Neural cell (in vitro differentiated cells): ENCODE data around the gene KCTD10. TPM values are rescaled to one million over a fixed set of nuclear protein-coding genes. Genes with fewer than 3 reads are reported as not detected.

ENCODE experiments used
- H2AFZ ChIP-seq: fragments of 200-600, 300-800 bp; sonication (generic), shearing (Covaris generic); 2 replicates; pipeline ENCODE4 v1.6.0; 2014; ENCODE audit warnings: low read depth, mild to moderate bottlenecking, antibody characterized with exemption, low read length, moderate library complexity
- H3F3A ChIP-seq: fragments of 200-600 bp; shearing (Covaris generic); 2 replicates; pipeline ENCODE4 v1.6.1; 2016; ENCODE audit warnings: mild to moderate bottlenecking, moderate library complexity, mixed read lengths, antibody characterized with exemption, low read length; ENCODE audit not compliant: insufficient read depth, poor library complexity, severe bottlenecking
- H3K27ac ChIP-seq: fragments of 200-600, 300-800 bp; sonication (generic), shearing (Covaris generic); 2 replicates; pipeline ENCODE4 v1.5.1; 2014; ENCODE audit warnings: mild to moderate bottlenecking, low read length, moderate library complexity
- H3K27me3 ChIP-seq: fragments of 300-800, 200-600 bp; sonication (generic), shearing (Covaris generic); 2 replicates; pipeline ENCODE4 v1.6.0; 2014; ENCODE audit warnings: mild to moderate bottlenecking, low read depth, low read length, moderate library complexity; ENCODE audit not compliant: insufficient read depth
- H3K36me3 ChIP-seq: fragments of 300-800, 200-600 bp; sonication (generic), shearing (Covaris generic); 2 replicates; pipeline ENCODE4 v1.5.1; 2014; ENCODE audit warnings: mild to moderate bottlenecking, antibody characterized with exemption, low read length, moderate library complexity; ENCODE audit not compliant: insufficient read depth
- H3K4me2 ChIP-seq: fragments of 300-800, 200-600 bp; sonication (generic), shearing (Covaris generic); 2 replicates; pipeline ENCODE4 v1.6.0; 2014; ENCODE audit warnings: mild to moderate bottlenecking, low read length
- H3K4me3 ChIP-seq: fragments of 300-800, 200-600 bp; sonication (generic), shearing (Covaris generic); 2 replicates; pipeline ENCODE4 v1.5.1; 2014; ENCODE audit warnings: mild to moderate bottlenecking, low read length, moderate library complexity
- H3K79me2 ChIP-seq: fragments of 200-600 bp; shearing (Covaris generic); replicated peaks from 2 replicates; pipeline ENCODE4 v1.6.0; 2014; ENCODE audit warnings: mild to moderate bottlenecking, low read length, moderate library complexity; ENCODE audit not compliant: insufficient read depth
- H3K9ac ChIP-seq: fragments of 300-800, 200-600 bp; sonication (generic), shearing (Covaris generic); 2 replicates; pipeline ENCODE4 v1.6.1; 2016; ENCODE audit warnings: mild to moderate bottlenecking, low read length, mixed read lengths
- H3K9me2 ChIP-seq: fragments of 200-600 bp; shearing (Covaris generic); 2 replicates; pipeline ENCODE4 v1.6.1; 2016; ENCODE audit warnings: mild to moderate bottlenecking, low read length, mixed read lengths; ENCODE audit not compliant: insufficient read depth
- H3K9me3 ChIP-seq: fragments of 200-600, 300-800 bp; sonication (generic), shearing (Covaris generic); 2 replicates; pipeline ENCODE4 v1.6.1; 2016; ENCODE audit warnings: mild to moderate bottlenecking, mixed run types, low read length, moderate library complexity, mixed read lengths
- H4K20me1 ChIP-seq: fragments of 200-600 bp; shearing (Covaris generic); 2 replicates; pipeline ENCODE4 v1.6.1; 2016; ENCODE audit warnings: mild to moderate bottlenecking, mixed run types; ENCODE audit not compliant: insufficient read depth
- CTCF ChIP-seq: fragments of 450-650 bp; IDR thresholded peaks from 2 replicates; pipeline ENCODE4 v1.5.1; 2014; ENCODE audit warnings: antibody characterized with exemption, mild to moderate bottlenecking, moderate library complexity; ENCODE audit not compliant: poor library complexity, severe bottlenecking
- EP300 ChIP-seq: fragments of 450-650 bp; conservative IDR thresholded peaks from 2 replicates; pipeline ENCODE4 v1.6.1; 2014; ENCODE audit warnings: antibody characterized with exemption, mild to moderate bottlenecking, moderate library complexity; ENCODE audit not compliant: poor library complexity, severe bottlenecking
- EZH2 ChIP-seq: fragments of 200-600, 300-800 bp; shearing (Covaris generic), sonication (generic); IDR thresholded peaks from 2 replicates; pipeline ENCODE4 v1.6.1; 2014; ENCODE audit warnings: antibody characterized with exemption, low read length, borderline replicate concordance, mild to moderate bottlenecking; ENCODE audit not compliant: insufficient read depth, poor library complexity, severe bottlenecking
- MXI1 ChIP-seq: fragments of 450-650 bp; conservative IDR thresholded peaks from 2 replicates; pipeline ENCODE4 v1.6.1; 2014; ENCODE audit warnings: antibody characterized with exemption, mild to moderate bottlenecking; ENCODE audit not compliant: poor library complexity, severe bottlenecking
- POLR2AphosphoS5 ChIP-seq: IDR thresholded peaks from 2 replicates; pipeline ENCODE4 v1.6.1; 2012
- RAD21 ChIP-seq: fragments of 450-650 bp; conservative IDR thresholded peaks from 2 replicates; pipeline ENCODE4 v1.6.1; 2014; ENCODE audit warnings: antibody characterized with exemption, mild to moderate bottlenecking, moderate library complexity
- REST ChIP-seq: IDR thresholded peaks from 2 replicates; pipeline ENCODE4 v1.6.1; 2012; ENCODE audit warnings: borderline replicate concordance
- SMC3 ChIP-seq: fragments of 450-650 bp; conservative IDR thresholded peaks from 2 replicates; pipeline ENCODE4 v1.6.1; 2014; ENCODE audit warnings: antibody characterized with exemption, mild to moderate bottlenecking, moderate library complexity; ENCODE audit not compliant: poor library complexity
- TAF1 ChIP-seq: IDR thresholded peaks from 2 replicates; pipeline ENCODE4 v1.6.1; 2012; ENCODE audit warnings: low read depth
- polyA plus RNA-seq: library from polyadenylated mRNA; depleted of rRNA; stranded (reverse); fragments of >200 nt; gene quantifications from 2 replicates; pipeline ENCODE4 v1.2.3, GENCODE V29; 2014

The KCTD10 gene
- polyA plus RNA-seq, 1 donor from 2014 or later, result 69.4 TPM

GRCh38 chr12:109466305-109466704, 10.8 kb downstream of the KCTD10 start:
- Histone ChIP-seq H3K36me3 (no peaks in the 10 kb centered on the region), H3K4me3 (no peak overlapping the region), H3K79me2 (peaks cover 41% of the 10 kb centered on the region), H2AFZ (no peak overlapping the region), H4K20me1 (peaks cover 13% of the 10 kb centered on the region), H3K9me2 (no peaks in the 10 kb centered on the region), H3K27me3 (no peaks in the 10 kb centered on the region), H3K9me3 (no peaks in the 10 kb centered on the region), H3F3A (no peaks in the 10 kb centered on the region), H3K27ac (no peak overlapping the region), H3K4me2 (no peak overlapping the region), H3K9ac (no peak overlapping the region)
- TF ChIP-seq CTCF, result no peak
- no peak for TF ChIP-seq SMC3
- no peak for TF ChIP-seq REST
- no peak for TF ChIP-seq RAD21
- no peak for TF ChIP-seq POLR2AphosphoS5
- TF ChIP-seq MXI1, result no peak
- no peak for TF ChIP-seq TAF1
- TF ChIP-seq EP300, result no peak
- TF ChIP-seq EZH2, result no peak

GRCh38 chr12:109464642-109465351, 12.3 kb downstream of the KCTD10 start:
- no peak overlapping the region for H3K9ac ChIP-seq
- no peaks in the 10 kb centered on the region for H3K36me3 ChIP-seq
- TF ChIP-seq EZH2, result no peak
- no peaks in the 10 kb centered on the region for H3K9me3 ChIP-seq
- H3K4me2 ChIP-seq, result no peak overlapping the region
- H3K27me3 ChIP-seq, result no peaks in the 10 kb centered on the region
- H3K4me3 ChIP-seq, result no peak overlapping the region
- H3K27ac ChIP-seq, result no peak overlapping the region
- H3K9me2 ChIP-seq, result no peaks in the 10 kb centered on the region
- peaks cover 29% of the 10 kb centered on the region for H3K79me2 ChIP-seq
- no peak overlapping the region for H2AFZ ChIP-seq
- H4K20me1 ChIP-seq, result peaks cover 16% of the 10 kb centered on the region
- H3F3A ChIP-seq, result no peaks in the 10 kb centered on the region
